GM08714 (cell line): Measurements from ENCODE around the gene CDK6.

Experiments used
- H3K4me3 ChIP-seq: fragments of 200-500 bp; sonication (Bioruptor generic); 2 replicates; pipeline ENCODE4 v1.5.1; 2014; ENCODE audit warnings: mild to moderate bottlenecking, low read length, inconsistent platforms
- ZNF274 ChIP-seq: IDR thresholded peaks from 2 replicates; pipeline ENCODE4 v1.6.1; 2012; ENCODE audit warnings: mild to moderate bottlenecking, low read depth, low read length

Gene CDK6

DNA sequence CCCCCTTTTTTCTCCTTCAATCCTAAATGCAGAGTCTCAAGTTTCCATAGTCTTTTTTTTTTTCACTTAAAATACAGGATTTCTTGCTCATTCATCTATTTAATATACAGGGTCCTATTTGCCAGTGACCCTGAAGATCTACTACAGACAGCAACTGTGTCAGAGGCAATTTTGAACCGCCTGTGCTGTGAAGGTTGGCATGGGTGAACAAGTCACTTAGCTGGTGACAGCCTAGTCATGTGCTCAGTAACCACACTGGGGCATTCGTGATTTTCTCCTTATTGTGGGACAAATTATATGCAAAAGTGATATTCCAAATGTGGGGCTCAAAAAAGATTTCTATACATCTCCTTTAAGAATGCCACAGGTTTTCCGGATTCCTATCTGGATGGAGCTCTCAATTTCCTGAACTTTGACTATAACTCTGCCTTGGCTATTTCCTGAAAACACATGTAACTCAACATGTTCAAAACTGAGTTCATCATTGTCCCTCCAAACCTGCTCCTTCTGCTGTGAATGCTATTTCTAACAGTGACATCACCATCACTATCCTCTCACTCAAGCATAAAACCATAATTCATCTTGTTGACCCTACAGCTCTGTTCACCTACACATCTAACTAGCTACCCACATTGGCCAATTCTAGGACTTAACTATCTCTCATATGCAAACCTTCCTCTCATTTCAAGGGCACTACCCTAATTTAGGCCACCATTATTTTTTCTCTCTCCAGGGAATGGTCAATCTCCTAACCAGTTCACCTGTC, 36.7 kb downstream of the CDK6 start:
- no peak overlapping the region for H3K4me3 ChIP-seq
- TF ChIP-seq ZNF274 = no peak

DNA sequence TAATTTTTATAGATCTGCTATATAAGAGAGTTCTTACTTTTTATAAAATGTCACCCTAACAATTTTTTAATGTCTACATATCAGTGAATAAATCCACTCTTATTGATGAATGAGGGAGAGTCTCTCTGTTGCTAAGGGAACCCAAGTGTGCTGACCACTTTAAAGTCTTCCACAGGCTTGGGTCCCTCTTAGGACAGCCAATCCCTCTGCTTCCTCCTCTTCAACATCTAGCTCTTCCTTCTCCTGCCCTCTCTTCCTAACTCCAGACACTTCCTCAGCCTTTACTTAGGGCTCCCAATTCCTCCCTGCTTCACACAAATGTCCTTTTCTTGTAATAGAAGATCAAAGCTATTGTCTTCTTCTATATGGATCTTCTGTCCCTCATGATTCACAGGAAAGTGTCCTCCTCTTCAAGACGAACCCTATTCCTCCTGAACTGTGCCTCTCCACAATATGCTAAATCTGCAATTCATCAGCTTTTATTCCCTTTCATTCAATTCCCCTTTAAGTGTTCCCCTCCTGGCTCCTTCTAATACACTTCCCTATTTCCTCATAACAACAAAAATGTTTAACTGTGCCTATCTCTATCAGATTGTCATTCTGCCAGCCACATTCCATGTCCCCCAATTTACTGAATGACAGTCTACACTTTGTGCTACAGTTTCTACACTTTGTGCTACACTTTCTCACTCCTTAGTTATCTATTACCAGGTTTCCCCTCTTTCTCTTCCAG, 37.7 kb downstream of the CDK6 start:
- no peak for TF ChIP-seq ZNF274

GRCh38 chr7:92797693-92798092, 38.7 kb downstream of the CDK6 start:
- H3K4me3 ChIP-seq = no peak overlapping the region
- TF ChIP-seq ZNF274 = no peak

More for the DNA sequence above, 37.7 kb downstream of the CDK6 start:
- H3K4me3 ChIP-seq = no peak overlapping the region

- no peak overlapping the region for H3K4me3 ChIP-seq
- no peak for TF ChIP-seq ZNF274
These were observed 39.1 kb downstream of the CDK6 start for GRCh38 chr7:92797284-92797683.

DNA sequence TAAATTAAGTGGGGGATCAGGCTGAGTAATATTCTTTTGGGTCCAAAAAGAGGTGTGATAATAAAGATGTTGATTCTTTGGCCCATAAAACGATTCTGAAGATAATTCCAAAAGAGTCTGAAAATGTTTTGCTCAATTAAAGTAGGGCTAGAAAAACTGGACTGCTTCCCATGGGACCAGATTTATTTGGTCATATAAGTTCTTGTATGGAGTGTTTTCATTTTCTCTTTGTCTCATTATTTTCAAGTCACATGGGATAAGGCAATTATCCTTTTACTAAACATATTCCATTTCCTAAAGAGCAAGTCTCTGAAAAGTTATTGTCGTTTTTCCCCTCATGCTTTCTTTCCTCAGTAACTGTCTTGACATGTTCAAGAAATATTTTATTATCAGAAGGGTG, 41.5 kb downstream of the CDK6 start:
- TF ChIP-seq ZNF274 = no peak
- no peak overlapping the region for H3K4me3 ChIP-seq

DNA sequence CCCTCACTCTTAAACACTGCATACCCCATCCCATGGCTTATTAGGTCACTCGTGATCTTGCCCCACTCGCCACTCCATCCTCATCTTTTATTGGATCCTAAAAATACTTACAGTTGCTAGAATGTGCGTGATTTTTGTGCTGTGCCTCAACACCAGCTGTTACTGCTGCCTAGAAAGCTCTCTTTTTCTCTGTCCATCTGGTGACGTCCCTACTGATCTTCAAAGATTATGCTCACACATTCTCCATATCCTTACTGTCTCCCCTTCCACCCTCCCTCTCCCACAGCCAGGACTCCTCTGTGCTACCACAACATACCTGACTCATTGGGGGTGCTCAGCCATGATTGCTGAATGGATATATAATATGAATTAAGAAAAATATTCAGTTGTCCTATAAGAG, 42.0 kb downstream of the CDK6 start:
- TF ChIP-seq ZNF274 = no peak
- H3K4me3 ChIP-seq = no peak overlapping the region

DNA sequence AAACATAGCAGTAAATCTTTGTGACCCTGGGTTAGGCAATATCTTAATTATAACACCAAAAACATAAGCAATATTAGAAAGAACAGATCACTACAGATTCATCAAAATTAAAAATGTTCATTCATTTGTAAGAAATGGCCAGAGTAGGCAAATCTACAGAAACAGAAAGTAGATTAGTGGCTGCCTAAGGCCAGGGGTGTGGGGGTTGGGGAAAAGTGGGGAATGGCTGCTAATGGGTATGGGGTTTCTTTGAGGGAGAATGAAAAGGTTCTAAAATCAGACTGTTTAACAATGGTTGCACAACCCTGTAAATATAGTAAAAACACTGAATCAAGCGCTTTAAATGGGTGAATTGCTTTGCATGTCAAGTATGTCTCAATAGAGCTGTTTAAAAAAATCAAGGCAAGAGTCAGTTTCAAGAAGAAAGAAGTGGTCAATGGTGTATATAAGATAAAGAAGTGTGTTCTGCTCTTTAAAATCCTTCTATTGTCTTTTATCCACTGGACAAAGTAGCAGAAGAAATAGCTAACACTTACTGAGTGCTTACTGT, 42.6 kb downstream of the CDK6 start:
- no peak for TF ChIP-seq ZNF274
- H3K4me3 ChIP-seq = no peak overlapping the region

GRCh38 chr7:92790992-92791391, 45.4 kb downstream of the CDK6 start:
- no peak for TF ChIP-seq ZNF274
- no peak overlapping the region for H3K4me3 ChIP-seq

DNA sequence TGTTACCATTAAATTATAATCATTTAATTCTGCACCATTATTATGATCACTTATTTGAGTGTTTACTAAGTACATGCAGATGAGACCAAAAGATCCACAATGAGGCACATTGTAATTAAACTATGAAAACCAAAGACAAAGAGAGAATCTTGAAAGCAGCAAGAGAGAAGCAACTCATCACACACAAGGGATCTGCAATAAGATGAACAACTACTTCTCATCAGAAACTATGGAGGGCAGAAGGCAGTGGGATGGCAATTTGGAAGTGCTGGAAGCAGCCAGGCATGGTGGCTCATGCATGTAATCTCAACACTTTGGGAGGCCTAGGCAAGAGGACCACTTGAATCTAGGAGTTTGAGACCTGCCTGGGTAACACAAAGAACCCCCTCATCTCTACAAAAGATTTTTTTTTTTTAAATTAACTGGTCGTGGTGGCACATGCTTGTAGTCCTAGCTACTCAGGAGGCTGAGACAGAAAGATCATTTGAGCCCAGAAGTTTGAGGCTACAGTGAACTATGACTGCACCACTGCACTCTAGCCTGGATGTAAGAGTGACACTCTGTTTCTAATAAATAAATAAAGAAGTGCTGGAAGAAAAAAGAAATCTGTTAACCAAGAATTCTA, 47.7 kb downstream of the CDK6 start:
- H3K4me3 ChIP-seq = no peak overlapping the region
- no peak for TF ChIP-seq ZNF274

GRCh38 chr7:92785923-92786322, 50.5 kb downstream of the CDK6 start:
- H3K4me3 ChIP-seq = no peak overlapping the region
- no peak for TF ChIP-seq ZNF274

- no peak for TF ChIP-seq ZNF274
- H3K4me3 ChIP-seq = no peak overlapping the region
These were observed 51.4 kb downstream of the CDK6 start for GRCh38 chr7:92784935-92785334.

DNA sequence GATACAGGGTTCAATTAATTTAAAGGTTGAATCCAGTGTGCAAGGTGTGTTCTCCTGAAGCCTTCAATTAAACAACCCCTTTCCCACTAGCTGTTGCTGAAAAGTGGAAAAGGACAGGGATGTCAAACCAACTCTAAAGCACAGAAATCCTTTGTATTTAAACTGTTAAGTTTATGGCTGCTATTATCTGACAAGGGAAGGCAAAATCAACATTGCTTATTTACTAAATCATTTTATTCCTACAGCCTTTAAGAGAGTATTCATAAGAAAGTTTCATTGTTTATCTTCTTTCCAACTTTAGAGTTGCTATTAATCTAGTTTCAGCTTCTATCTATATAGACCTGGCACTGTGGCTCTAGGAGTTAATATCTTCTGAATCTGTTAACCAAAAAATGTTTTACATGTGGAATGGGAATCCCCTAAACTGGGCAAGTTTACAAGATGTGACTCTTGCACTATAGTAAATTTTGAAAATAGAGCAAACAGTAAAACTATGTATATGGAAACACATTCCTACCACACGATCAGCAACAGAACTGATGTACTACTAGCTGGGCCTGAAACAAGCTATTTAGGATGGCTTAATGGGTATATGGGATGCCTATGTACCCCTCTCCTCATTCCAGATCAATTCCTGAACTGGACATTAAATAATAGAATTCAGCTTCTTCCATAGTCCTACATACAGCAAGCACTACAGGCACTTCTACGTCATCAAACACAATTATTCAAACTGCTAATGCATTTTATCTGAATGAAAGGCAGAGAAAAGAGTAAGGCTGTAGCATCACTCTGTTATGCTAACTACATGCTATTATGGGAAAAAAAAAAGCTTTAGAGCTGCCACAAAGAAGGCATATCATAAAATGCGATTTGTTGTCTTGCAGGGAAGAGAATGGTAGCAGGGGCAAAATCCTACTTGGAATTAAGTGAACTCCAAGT, 52.8 kb downstream of the CDK6 start:
- TF ChIP-seq ZNF274 = no peak
- H3K4me3 ChIP-seq = no peak overlapping the region

DNA sequence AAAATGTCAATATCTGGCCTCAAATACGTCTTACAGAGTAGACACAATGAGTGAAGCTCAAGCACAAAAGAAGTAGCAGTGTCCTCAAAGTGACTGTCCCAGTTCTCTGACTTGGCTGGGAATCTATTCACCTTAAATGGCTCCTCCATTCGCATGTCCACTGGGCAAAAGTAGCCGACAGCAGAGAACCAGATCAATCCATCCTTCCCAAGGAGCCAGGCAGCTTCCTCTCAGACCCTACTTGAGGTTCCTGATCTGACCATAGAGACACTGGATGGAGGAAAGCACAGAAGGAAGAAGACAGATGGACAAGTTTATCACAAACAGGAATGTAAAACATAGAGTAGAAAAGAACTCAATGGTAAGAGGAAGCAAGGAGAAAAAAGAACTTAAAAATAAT, 53.5 kb downstream of the CDK6 start:
- H3K4me3 ChIP-seq = no peak overlapping the region
- TF ChIP-seq ZNF274 = no peak

- no peak for TF ChIP-seq ZNF274
- H3K4me3 ChIP-seq = no peak overlapping the region
These were observed 54.1 kb downstream of the CDK6 start for GRCh38 chr7:92782236-92782635.
